Activated CD4-positive, alpha-beta T cell treated with anti-CD3 and anti-CD28 coated beads for 1 hour (primary cell): Measurements from ENCODE around the gene AHSA1.

ENCODE experiments used
- DNase-seq: peaks from one replicate; pipeline ENCODE4 v3.0.0-alpha.2; 2020

The AHSA1 gene

DNA sequence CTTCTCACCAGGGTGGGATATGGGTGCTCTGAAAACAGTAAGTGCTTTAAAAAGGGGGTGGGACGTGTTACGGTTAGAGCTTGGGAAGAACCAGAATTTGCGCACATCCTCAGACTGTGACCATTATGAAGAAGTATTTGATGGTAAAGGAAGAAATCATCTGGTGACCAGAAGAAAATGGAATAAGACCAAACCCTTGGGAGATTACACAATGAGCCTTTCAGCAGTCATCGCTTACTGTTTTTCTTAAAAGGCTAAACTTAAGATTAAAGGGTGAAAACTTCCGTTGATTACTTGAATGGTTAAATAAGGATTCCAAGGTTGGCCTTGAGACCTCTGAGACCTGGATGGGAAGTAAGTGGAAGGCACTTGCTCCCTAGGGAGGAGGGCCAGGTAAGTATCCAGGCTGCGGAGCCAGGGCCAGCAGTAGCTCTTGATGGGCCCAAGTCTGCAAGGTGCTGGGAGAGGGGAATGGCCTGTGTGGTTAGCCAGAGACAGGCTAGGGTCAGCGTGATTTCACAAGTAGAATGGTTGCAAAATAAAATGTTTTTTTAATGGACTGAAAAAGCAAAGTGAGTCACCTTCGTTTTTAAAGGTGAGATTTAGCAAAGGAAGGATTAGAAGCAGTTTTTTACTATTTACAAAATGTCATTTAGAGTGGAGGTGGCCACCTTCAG lies 53.7 kb downstream of the AHSA1 start:
- no peak for DNase-seq

DNA sequence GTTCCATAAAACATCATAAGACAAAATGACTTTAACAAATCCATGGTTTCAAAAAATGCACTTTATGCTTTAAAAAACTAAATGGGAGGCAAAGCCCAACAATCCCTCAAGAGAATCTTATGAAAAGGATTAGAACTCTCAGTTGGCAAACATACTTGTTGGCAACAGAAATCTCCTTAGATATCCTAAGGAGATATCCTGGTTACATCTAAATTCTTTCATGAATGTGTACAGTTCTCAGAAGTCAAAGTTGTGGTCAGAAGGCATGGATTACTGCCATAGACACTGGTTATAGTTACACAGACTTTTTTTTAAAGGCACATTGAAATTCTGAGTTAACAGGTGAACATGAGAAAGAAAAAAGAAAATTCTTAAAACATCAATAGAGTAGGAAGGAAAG lies 58.2 kb downstream of the AHSA1 start:
- DNase-seq = no peak
